Measurements from ENCODE around the gene IGFBP4. TPM values are rescaled to one million over a fixed set of nuclear protein-coding genes. Genes with fewer than 3 reads are reported as not detected.

Gene IGFBP4
- polyA plus RNA-seq, 1 of the 3 experiments (the other 2 are of a cell fraction), result 128 TPM

DNA sequence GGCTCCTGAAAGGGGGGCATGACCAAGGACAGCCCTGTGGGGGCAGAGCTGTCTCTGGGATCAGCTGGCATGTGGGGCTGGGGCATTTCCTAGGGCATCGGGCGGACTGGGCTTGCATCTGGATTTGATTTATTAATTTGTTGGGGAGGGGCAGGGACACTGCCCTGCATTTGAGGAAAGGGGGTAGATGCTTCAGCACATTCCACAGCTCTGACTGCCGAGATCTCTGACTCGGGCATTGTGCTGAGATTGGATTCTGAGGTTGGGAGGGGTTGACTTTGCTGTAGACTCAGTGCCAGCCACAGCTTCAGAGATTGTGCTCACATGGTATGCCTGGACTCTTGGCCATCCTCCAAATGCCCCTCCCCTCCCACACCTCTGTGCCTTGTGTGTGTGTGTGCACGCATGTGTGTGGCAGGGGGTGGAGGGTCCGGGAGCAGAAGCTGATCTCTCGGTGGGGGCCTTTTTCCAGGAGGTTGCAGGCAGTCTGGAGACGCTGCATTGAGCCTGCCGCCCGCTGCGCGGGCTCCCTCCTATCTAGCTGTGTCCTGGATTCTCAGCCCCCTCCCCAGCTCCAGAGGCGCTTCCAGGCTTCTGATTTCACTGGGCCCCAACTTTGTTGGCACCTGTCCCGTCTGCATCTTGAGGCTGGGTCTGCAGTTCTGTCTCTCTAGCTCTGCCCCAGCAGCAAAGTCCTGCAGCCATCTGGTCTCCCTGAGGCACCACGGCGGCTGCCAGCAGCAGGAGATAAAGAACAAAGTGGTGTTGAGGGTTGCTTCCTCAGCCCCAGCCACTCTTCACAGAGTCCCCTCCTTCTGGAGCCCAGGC, 14.9 kb downstream of the IGFBP4 start (continued):
- TF ChIP-seq MXI1 (IDR thresholded peaks at IDR 0.05; ENCODE audit: low read depth, low read length) (peak; percentile 70), JUND (IDR thresholded peaks at IDR 0.05) (peak; percentile 71), RFX5 (IDR thresholded peaks at IDR 0.05; ENCODE audit: low read length) (no peak), FOSL2 (IDR thresholded peaks at IDR 0.05; ENCODE audit: borderline replicate concordance, low read depth) (peak; percentile 79)
- TF ChIP-seq, protein P1, sequence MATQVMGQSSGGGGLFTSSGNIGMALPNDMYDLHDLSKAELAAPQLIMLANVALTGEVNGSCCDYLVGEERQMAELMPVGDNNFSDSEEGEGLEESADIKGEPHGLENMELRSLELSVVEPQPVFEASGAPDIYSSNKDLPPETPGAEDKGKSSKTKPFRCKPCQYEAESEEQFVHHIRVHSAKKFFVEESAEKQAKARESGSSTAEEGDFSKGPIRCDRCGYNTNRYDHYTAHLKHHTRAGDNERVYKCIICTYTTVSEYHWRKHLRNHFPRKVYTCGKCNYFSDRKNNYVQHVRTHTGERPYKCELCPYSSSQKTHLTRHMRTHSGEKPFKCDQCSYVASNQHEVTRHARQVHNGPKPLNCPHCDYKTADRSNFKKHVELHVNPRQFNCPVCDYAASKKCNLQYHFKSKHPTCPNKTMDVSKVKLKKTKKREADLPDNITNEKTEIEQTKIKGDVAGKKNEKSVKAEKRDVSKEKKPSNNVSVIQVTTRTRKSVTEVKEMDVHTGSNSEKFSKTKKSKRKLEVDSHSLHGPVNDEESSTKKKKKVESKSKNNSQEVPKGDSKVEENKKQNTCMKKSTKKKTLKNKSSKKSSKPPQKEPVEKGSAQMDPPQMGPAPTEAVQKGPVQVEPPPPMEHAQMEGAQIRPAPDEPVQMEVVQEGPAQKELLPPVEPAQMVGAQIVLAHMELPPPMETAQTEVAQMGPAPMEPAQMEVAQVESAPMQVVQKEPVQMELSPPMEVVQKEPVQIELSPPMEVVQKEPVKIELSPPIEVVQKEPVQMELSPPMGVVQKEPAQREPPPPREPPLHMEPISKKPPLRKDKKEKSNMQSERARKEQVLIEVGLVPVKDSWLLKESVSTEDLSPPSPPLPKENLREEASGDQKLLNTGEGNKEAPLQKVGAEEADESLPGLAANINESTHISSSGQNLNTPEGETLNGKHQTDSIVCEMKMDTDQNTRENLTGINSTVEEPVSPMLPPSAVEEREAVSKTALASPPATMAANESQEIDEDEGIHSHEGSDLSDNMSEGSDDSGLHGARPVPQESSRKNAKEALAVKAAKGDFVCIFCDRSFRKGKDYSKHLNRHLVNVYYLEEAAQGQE (IDR thresholded peaks at IDR 0.05; ENCODE audit: low read depth, low read length), result peak; percentile 36; the same call in 1 of the 2 replicates
- TF ChIP-seq, protein P2, sequence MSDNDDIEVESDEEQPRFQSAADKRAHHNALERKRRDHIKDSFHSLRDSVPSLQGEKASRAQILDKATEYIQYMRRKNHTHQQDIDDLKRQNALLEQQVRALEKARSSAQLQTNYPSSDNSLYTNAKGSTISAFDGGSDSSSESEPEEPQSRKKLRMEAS (IDR thresholded peaks at IDR 0.05; ENCODE audit: low read depth), result peak; percentile 78
- TF ChIP-seq, protein P3, sequence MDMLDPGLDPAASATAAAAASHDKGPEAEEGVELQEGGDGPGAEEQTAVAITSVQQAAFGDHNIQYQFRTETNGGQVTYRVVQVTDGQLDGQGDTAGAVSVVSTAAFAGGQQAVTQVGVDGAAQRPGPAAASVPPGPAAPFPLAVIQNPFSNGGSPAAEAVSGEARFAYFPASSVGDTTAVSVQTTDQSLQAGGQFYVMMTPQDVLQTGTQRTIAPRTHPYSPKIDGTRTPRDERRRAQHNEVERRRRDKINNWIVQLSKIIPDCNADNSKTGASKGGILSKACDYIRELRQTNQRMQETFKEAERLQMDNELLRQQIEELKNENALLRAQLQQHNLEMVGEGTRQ (IDR thresholded peaks at IDR 0.05; ENCODE audit: borderline replicate concordance, low read depth, low read length), result no peak

DNA sequence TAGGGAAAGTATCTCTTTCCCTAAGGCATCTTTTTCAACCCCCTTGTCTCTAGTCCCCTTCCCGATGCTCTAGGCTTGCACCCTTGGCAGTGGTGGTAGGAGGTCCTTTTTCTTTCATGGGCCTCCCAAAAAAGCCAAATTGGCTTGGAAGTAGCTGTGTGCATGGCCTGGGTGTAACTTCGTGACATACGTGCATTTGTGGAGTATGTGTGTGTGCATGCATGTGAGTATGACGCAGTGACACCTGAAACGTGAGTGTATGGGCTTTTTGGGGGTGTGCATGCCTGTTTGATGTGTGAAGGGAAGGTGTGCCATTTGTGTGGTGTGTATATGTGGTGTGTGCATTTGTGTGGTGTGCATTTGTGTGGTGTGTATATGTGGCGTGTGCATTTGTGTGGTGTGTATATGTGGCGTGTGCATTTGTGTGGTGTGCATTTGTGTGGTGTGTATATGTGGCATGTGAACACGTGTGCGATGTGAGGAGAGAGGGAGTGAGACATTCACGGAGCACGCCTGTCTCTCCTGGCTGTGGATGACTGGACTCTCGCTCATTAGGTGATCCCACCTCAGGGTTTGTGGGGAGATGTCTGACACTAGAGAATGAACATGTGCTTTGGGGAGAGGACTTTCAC, 15.7 kb downstream of the IGFBP4 start:
- Histone ChIP-seq H3K79me2 (ENCODE audit: insufficient read depth) (no peaks in the 10 kb centered on the region), H3F3A (replicated peaks; ENCODE audit: insufficient read depth) (peaks cover 11% of the 10 kb centered on the region), H3K36me3 (replicated peaks in 1 of 2; ENCODE audit: control insufficient read depth in 1 of 2, insufficient read depth in 2 of 2, low read length in 1 of 2) (peaks cover 11 to 20% of the 10 kb centered on the region in 2 experiments), H3K27me3 (ENCODE audit: insufficient read depth) (no peaks in the 10 kb centered on the region), H3K9ac (peak overlapping the region; percentile 47; the same call in 1 of the 2 replicates), H3K9me2 (no peaks in the 10 kb centered on the region), H3K4me1 (ENCODE audit: control insufficient read depth in 1 of 2, insufficient read depth in 2 of 2, low read depth in 1 of 2, low read length in 1 of 2) (peaks cover 30 to 81% of the 10 kb centered on the region in 2 experiments), H3K4me2 (peak overlapping the region; percentile 74), H3K4me3 (ENCODE audit: low read depth in 2 of 2, low read length in 1 of 2) (peak overlapping the region in 1 of 2 experiments; percentile 17; a peak in 1 of 4 replicates), H2AFZ (ENCODE audit: low read depth) (no peak overlapping the region), H4K20me1 (ENCODE audit: insufficient read depth) (no peaks in the 10 kb centered on the region), H3K9me3 (no peaks in the 10 kb centered on the region), H3K27ac (ENCODE audit: low read depth in 2 of 2, low read length in 1 of 2) (peak overlapping the region; percentile 68 to 92)
- DNase-seq, result no peak
- POLR2A ChIA-PET, result interaction anchor here (0.9 to 2.8 kb wide), 4 partner anchors 7 to 84 kb away, joined by 4 to 15 read pairs (median 6); partner anchors contain the start of genes IGFBP4 and TOP2A
- CTCF ChIA-PET, result interaction anchor here (0.8 to 16.9 kb wide), 11 partner anchors 14 to 156 kb away, joined by 3 to 265 read pairs (median 7); partner anchors contain the start of genes IGFBP4 and TOP2A
- 87% methylated on average over 12 of the region's 12 CpGs for WGBS (ENCODE audit: low lambda C conversion rate)
- TF ChIP-seq MXI1 (IDR thresholded peaks at IDR 0.05; ENCODE audit: low read depth, low read length), result no peak
